Hippocampal formation (tissue), 2 donors: ENCODE measurements around the gene PAM.

ENCODE experiments used
- DNase-seq, 2 donors: peaks; one replicate each; lab custom pipeline; 2025; lab: John Stamatoyannopoulos, UW

Gene PAM

GRCh38 chr5:102815084-102815483, 60.0 kb downstream of the PAM start:
- no peak for DNase-seq

DNA sequence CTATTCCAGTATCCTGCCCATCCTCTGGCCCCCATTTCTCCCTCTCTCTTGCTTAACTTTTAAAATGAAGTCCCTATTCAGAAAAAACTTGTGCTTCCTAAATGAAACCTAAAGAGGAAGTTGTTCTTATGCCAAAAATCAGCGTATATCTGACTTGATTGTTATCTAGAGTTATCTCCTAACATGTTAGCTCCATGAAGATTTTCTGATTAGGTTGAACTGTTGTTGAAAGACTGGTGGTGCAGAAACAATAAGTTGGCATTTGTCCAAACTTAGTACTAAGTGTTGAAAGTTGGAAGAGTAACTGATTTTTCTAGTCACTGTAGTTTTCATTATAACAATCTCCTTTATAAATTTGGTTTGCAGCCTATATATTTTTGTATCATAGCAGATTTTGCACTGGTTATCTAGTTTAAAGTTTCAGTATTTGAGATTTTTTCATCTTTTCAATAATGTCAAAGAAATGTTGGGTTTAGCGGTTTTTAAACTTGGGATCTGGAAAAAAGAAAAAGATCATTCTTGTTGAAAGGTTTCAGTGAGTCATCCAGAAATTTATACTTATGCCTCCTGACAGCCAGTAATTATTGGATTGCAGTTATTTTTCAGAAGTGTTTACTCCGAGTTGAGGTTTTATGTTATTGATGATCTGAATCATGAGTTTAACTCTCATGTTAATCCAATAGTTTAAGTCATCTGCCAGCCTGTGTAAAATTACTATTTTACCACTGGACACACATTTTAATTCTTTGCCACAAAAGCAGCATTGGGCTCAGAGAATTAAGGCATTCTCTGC, 60.6 kb downstream of the PAM start:
- no peak for DNase-seq

GRCh38 chr5:102818345-102818744, 63.2 kb downstream of the PAM start:
- DNase-seq = no peak

DNA sequence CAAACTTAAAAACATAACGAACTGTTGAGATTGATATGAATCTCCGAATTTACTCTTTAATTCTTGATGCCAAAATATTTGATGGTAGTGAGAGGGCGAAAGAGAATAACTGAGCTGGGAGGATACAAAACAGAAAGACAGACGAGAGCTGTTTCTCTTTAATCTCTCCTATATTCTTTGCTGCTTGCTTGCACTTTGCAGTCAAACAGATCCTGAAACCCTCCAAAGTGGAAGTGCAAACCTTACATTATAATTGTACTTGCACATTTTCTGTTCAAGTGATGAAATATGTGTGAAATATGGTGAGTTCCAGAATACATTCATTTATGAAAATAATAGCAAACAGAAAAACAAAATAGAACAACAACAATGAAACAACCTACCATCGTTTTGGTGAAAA, 63.8 kb downstream of the PAM start:
- DNase-seq = no peak

- DNase-seq = no peak
Observed at GRCh38 chr5:102819634-102820033, 64.5 kb downstream of the PAM start.

DNA sequence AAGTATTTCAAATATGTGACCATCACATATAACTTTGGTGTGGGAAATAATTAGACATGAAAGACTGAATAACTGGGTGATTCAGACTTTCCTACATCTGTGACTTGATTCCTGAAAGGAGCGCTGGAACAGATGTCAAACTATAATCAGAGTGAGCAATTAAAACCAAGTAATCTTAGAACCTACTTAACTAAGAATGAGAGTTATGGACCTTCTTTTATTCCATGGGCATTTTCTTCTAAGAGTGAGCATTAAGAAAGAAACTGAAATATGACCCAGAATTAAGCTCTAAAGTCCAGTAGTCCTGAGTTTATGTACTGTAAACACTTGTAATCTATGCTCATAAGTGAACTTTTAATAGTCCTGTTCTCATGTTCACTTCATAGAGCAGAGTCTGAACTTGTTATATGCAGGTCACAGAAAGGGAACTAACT, 68.4 kb downstream of the PAM start:
- DNase-seq = no peak

DNA sequence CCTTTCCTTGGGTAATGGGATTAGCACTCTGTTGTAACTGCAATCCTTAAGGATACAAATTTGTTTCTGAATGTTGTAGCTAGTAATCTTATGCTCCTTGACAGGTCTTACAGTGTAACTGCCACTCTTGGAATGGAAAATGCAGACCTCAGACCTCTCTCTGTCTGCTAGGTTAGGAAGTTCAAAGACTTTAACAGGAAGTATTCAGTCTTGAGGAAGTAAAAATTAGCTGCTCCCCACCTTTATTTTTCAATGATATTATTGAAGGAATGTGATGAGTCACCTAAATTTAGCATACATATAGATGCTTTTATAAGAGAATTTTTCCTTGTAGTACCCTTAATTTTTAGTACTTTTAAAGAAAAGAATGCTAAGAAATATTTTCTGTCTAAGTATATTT, 71.5 kb downstream of the PAM start:
- no peak for DNase-seq

DNA sequence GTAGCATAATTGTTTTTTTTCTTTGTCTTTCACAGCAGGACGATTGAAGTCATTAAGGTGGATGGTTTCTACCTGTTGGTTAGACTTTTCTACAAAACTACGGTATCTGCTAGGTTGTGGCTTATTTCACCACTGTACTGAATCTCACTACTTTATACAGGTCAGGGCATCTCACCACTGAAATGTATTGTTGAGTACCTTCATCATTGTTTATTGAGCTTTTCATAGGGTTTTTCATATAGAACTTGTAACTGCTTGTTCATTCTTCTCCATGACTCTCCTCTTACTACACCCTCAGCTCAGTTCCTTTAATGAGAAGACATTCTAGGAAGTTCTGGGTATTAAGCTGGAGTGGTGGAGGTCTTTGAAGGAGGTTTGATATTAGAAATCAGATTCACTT, 75.1 kb downstream of the PAM start:
- DNase-seq = no peak

- DNase-seq = no peak
Observed at GRCh38 chr5:102832445-102832844, 77.3 kb downstream of the PAM start.

GRCh38 chr5:102833146-102833545, 78.0 kb downstream of the PAM start:
- no peak for DNase-seq

DNA sequence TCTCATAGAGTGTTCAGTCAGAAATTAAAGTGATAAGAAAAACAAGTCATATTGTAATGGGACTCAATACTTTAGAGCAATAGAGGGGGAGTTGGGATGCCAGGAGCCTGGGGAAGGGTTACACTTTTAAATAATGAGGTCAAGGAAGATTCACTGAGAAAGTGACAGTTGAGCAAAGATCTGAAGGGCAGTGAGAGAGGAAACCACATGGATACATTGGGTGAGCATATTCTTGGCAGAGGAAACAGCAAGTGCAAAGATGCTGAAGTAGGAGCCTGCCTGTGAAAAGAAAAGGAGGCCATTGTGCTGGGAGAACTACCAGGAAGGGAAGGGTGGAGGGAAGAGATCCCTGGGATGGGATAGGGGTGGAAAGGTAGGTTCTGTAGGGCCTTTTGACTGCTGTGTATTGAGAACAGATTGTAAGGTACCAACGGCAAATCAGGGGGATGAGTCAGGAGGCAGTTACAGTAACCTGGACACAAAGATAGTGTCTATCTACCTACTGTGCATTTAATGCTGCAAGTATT, 79.4 kb downstream of the PAM start:
- no peak for DNase-seq

- no peak for DNase-seq
Observed at GRCh38 chr5:102835717-102836116, 80.6 kb downstream of the PAM start.

DNA sequence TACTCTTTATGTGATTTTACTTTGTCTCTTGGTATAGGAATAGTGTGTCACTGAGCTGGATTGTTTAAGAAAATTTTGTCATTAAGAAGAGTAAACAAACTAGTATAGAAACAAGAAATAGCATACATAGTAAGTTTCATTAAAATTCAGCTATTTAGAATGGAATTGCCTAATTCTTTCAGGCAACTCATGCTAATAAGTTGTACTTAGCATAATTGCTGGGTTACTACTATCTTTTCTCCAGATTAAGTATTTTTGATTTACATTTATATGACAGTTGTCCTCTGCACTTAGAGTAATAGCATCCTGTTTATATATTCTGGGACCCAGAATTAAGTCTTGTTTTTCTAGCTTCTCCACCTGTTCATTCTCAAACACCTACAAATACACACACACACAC, 85.9 kb downstream of the PAM start:
- DNase-seq = no peak

DNA sequence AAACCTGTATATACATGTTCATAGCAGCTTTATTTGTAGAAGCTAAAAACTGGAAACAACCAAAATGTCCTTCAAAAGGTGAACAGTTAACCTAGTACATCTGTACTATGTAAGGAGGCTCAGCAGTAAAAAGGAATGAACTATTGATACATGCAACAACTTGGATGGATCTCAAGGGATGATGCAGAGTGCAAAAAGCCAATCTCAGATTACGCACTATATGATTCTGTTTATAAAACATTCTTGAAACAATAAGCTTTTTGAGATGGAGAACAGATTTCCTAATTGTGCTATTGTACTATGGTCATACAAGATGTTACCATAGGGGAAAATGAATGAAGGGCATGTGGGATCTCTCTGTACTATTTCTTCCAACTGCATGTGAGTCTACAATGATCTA, 88.9 kb downstream of the PAM start:
- no peak for DNase-seq

DNA sequence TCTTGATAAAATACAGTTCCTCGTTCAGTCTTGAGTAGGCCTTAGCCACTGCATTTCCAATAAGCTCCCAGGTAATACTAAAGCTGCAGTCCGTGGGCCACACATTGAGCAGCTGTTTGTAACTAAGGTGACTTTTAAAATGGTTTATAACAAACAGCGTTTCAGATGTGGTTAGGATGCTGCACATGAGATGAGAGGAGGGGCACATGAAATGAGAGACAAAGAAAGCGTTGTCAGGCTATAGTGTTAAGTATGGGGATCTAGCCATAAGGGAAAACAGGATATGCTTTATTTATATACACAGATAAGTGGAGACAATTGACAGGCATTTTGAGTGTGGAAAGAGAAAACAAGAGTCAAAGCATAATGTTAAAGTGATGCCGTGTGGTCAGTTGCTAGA, 89.9 kb downstream of the PAM start:
- DNase-seq = no peak

DNA sequence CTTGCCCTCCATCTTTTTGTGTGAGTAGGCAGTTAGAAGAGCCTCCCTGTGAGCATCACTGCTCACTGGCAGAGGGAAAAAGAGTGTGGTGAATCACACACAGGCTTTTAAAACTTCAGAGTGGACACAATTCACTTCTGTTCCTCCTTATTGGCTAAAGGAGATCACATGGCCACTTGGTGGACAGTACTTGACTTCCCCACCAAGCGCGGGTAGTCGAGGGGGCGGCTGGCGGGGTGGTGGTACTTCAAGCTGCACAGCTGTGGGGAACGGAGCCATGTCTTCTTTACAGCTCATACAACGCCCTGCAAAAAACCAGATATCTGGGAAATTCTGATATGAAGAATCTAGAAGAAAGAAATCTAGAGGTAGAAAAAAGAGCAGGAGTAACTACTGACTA, 95.4 kb downstream of the PAM start:
- no peak for DNase-seq

GRCh38 chr5:102853680-102854079, 98.6 kb downstream of the PAM start:
- no peak for DNase-seq

GRCh38 chr5:102855681-102856388, 100.7 kb downstream of the PAM start:
- no peak for DNase-seq

GRCh38 chr5:102856389-102856777, 101.3 kb downstream of the PAM start:
- DNase-seq = no peak

- no peak for DNase-seq
Observed at GRCh38 chr5:102857076-102857818, 102.1 kb downstream of the PAM start.

DNA sequence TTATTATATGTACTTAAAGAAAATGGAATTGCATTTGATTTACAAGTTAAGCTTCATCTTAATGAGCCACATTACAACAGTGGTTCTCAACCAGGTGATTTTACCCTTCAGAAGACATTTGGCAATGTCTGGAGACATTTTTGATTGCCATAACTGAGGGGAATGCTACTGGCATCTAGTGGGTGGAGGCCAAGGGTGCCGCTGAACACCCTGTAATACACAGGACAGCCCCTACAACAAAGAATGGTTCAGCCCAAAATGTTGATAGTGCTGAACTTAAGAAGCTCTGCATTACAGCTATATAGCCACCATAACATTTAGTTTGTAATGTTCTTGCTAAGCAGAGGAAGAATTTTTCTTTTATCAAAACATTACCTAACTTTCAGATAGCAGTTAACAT, 103.1 kb downstream of the PAM start:
- no peak for DNase-seq

GRCh38 chr5:102858808-102859207, 103.7 kb downstream of the PAM start:
- DNase-seq = no peak

GRCh38 chr5:102860035-102860434, 104.9 kb downstream of the PAM start:
- DNase-seq = no peak
